HG03066 (cell line): ENCODE data around the gene MYOZ2.

Experiments used
- ATAC-seq: cut with Tn5 transposase; IDR thresholded peaks from one replicate; pipeline ENCODE4 v1.9.1; 2021; ENCODE audit warnings: low read depth; ENCODE audit not compliant: unreplicated experiment

The MYOZ2 gene

GRCh38 chr4:119233191-119233590, 97.6 kb downstream of the MYOZ2 start:
- no peak for ATAC-seq

- ATAC-seq, result no peak
Observed at GRCh38 chr4:119233750-119234149, 98.1 kb downstream of the MYOZ2 start.

GRCh38 chr4:119237201-119237600, 101.6 kb downstream of the MYOZ2 start:
- ATAC-seq, result no peak
